ENCODE data around the gene RNF8. TPM values are rescaled to one million over a fixed set of nuclear protein-coding genes. Genes with fewer than 3 reads are reported as not detected.

Gene RNF8
- total and polyA plus RNA-seq, 10 donors, result 8.0 to 15.6 (median 13.1) TPM

GRCh38 chr6:37308069-37308815 is 45.5 kb upstream of the RNF8 start:
- peaks cover 0 to 67% (median 18%) of the 10 kb centered on the region in 6 donors for H3K36me3 ChIP-seq
- intact Hi-C loops (cut with DNase I; ENCODE audit: low total_unique reads), result no loop called here
- WGBS, 5 donors, result 70 to 87% (median 82%) methylated on average over 5 of the region's 5 CpGs
- no peaks in the 10 kb centered on the region for H3K9me3 ChIP-seq
- no peak overlapping the region for H3K4me3 ChIP-seq
- no peaks in the 10 kb centered on the region for H3K27me3 ChIP-seq (replicated peaks in 1 of 7)
- no peak overlapping the region for H3K27ac ChIP-seq
- H3K4me1 ChIP-seq, result no peaks in the 10 kb centered on the region
- no peak for DNase-seq
- TF ChIP-seq POLR2AphosphoS5 (IDR thresholded peaks at IDR 0.05), result no peak
- no peak for TF ChIP-seq POLR2A (IDR thresholded peaks at IDR 0.05)
- no peak for TF ChIP-seq CTCF (IDR thresholded peaks at IDR 0.05 in 8 of 11, conservative IDR thresholded peaks at IDR 0.05 in 3 of 11)

GRCh38 chr6:37309046-37309445 is 44.7 kb upstream of the RNF8 start:
- Histone ChIP-seq H3K4me1 (no peaks in the 10 kb centered on the region), H3K36me3 (peaks cover 0 to 67% (median 20%) of the 10 kb centered on the region in 6 donors), H3K27me3 (replicated peaks in 1 of 7) (no peaks in the 10 kb centered on the region), H3K27ac (no peak overlapping the region), H3K4me3 (no peak overlapping the region), H3K9me3 (no peaks in the 10 kb centered on the region)
- intact Hi-C loops (cut with DNase I; ENCODE audit: low total_unique reads), result no loop called here
- 75 to 100% (median 98%) methylated on average over 1 of the region's 1 CpG for WGBS, 5 donors
- TF ChIP-seq POLR2AphosphoS5 (IDR thresholded peaks at IDR 0.05) (no peak), POLR2A (IDR thresholded peaks at IDR 0.05) (no peak), CTCF (IDR thresholded peaks at IDR 0.05 in 8 of 11, conservative IDR thresholded peaks at IDR 0.05 in 3 of 11) (no peak)
- DNase-seq, result no peak

DNA sequence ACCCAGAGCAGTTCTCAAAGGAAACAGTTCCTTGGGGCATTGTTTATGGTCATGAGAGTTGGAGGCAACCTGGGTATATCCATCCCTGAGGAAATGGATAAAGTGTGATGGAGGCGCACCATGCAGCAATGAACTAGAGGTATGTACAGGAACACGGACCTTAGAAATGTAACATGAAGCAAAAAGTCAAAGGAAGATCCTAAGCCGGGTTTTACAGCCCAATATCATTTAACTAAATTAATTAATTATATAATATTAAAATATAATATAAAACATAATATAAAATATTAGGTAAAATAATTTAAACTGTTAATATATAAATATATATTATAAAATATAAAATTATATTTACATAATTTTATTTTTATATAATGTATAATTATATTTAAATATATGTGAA is 44.1 kb upstream of the RNF8 start:
- no peak for TF ChIP-seq CTCF (IDR thresholded peaks at IDR 0.05 in 8 of 11, conservative IDR thresholded peaks at IDR 0.05 in 3 of 11)
- WGBS, 5 donors, result 63 to 97% (median 65%) methylated on average over 3 of the region's 3 CpGs
- intact Hi-C loops (cut with DNase I; ENCODE audit: low total_unique reads), result no loop called here
- no peak overlapping the region for H3K4me3 ChIP-seq
- no peak for DNase-seq
- no peak overlapping the region for H3K27ac ChIP-seq
- no peaks in the 10 kb centered on the region for H3K4me1 ChIP-seq
- H3K9me3 ChIP-seq, result no peaks in the 10 kb centered on the region
- H3K27me3 ChIP-seq (replicated peaks in 1 of 7), result no peaks in the 10 kb centered on the region
- peaks cover 0 to 70% (median 21%) of the 10 kb centered on the region in 6 donors for H3K36me3 ChIP-seq

GRCh38 chr6:37310966-37311365 is 42.8 kb upstream of the RNF8 start:
- intact Hi-C loops (cut with DNase I; ENCODE audit: low total_unique reads), result no loop called here

More at GRCh38 chr6:37310966-37311365, 42.8 kb upstream of the RNF8 start:
- TF ChIP-seq POLR2AphosphoS5 (IDR thresholded peaks at IDR 0.05) (no peak), POLR2A (IDR thresholded peaks at IDR 0.05) (no peak), CTCF (IDR thresholded peaks at IDR 0.05 in 8 of 11, conservative IDR thresholded peaks at IDR 0.05 in 3 of 11) (no peak)
- no peak for DNase-seq
- 77 to 92% (median 80%) methylated on average over 3 of the region's 3 CpGs for WGBS, 5 donors
- no peaks in the 10 kb centered on the region for H3K4me1 ChIP-seq
- no peaks in the 10 kb centered on the region for H3K9me3 ChIP-seq
- peaks cover 0 to 72% (median 29%) of the 10 kb centered on the region in 6 donors for H3K36me3 ChIP-seq
- H3K27ac ChIP-seq, result no peak overlapping the region
- H3K27me3 ChIP-seq (replicated peaks in 1 of 7), result no peaks in the 10 kb centered on the region
- no peak overlapping the region for H3K4me3 ChIP-seq
